Mesendoderm (in vitro differentiated cells): ENCODE data around the gene RUNDC1.

Experiments used
- DNase-seq: peaks from one replicate; pipeline ENCODE4 v3.0.0; 2013
- H2AK5ac ChIP-seq: 2 replicates; pipeline ENCODE4 v1.6.1; 2013; ENCODE audit warnings: low read length, inconsistent platforms
- H2BK120ac ChIP-seq: 2 replicates; pipeline ENCODE4 v1.6.1; 2013; ENCODE audit warnings: low read depth, mild to moderate bottlenecking, low read length, moderate library complexity, mixed read lengths
- H2BK15ac ChIP-seq: replicated peaks from 2 replicates; pipeline ENCODE4 v1.6.1; 2013; ENCODE audit warnings: low read depth, mild to moderate bottlenecking, moderate library complexity
- H2BK5ac ChIP-seq: 2 replicates; pipeline ENCODE4 v1.6.1; 2013; ENCODE audit warnings: low read length, inconsistent platforms
- H3K18ac ChIP-seq: 2 replicates; pipeline ENCODE4 v1.6.1; 2013; ENCODE audit warnings: mild to moderate bottlenecking, low read length, mixed read lengths
- H3K23ac ChIP-seq: one replicate; pipeline ENCODE4 v1.6.1; 2013; ENCODE audit warnings: low read length
- H3K27ac ChIP-seq: 2 replicates; pipeline ENCODE4 v1.5.1; 2013; ENCODE audit warnings: low read depth, mild to moderate bottlenecking, inconsistent platforms, low read length, moderate library complexity
- H3K27me3 ChIP-seq: 2 replicates; pipeline ENCODE4 v1.6.1; 2013; ENCODE audit warnings: low read length, control low read depth, mild to moderate bottlenecking, inconsistent platforms; ENCODE audit not compliant: insufficient read depth, poor library complexity
- H3K36me3 ChIP-seq: 2 replicates; pipeline ENCODE4 v1.6.1; 2013; ENCODE audit warnings: low read length, inconsistent platforms; ENCODE audit not compliant: control insufficient read depth, insufficient read depth
- H3K4ac ChIP-seq: one replicate; pipeline ENCODE4 v1.6.1; 2013; ENCODE audit warnings: low read depth, mild to moderate bottlenecking, low read length, moderate library complexity
- H3K4me1 ChIP-seq: 2 replicates; pipeline ENCODE4 v1.6.1; 2013; ENCODE audit warnings: low read depth, low read length, inconsistent platforms; ENCODE audit not compliant: control insufficient read depth
- H3K4me2 ChIP-seq: 2 replicates; pipeline ENCODE4 v1.6.1; 2013; ENCODE audit warnings: low read length
- H3K4me3 ChIP-seq: 2 replicates; pipeline ENCODE4 v1.5.1; 2013; ENCODE audit warnings: mild to moderate bottlenecking, low read length
- H3K56ac ChIP-seq: one replicate; pipeline ENCODE4 v1.6.1; 2013; ENCODE audit warnings: low read length
- H3K79me1 ChIP-seq: 2 replicates; pipeline ENCODE4 v1.6.1; 2013; ENCODE audit warnings: low read length, inconsistent platforms
- H3K79me2 ChIP-seq: 2 replicates; pipeline ENCODE4 v1.6.1; 2013; ENCODE audit warnings: mild to moderate bottlenecking, low read length; ENCODE audit not compliant: control insufficient read depth, insufficient read depth
- H3K9ac ChIP-seq: 2 replicates; pipeline ENCODE4 v1.6.1; 2013; ENCODE audit warnings: low read length, inconsistent platforms
- H4K5ac ChIP-seq: one replicate; pipeline ENCODE4 v1.6.1; 2013; ENCODE audit warnings: low read length
- H4K8ac ChIP-seq: one replicate; pipeline ENCODE4 v1.6.1; 2013; ENCODE audit warnings: low read depth, mild to moderate bottlenecking, control low read depth, low read length, moderate library complexity
- WGBS: extraction: QIAGEN DNeasy Blood & Tissue Kit; methylation state at CpG from one replicate; pipeline ENCODE4 v1.1.7; 2013; ENCODE audit warnings: low lambda C conversion rate, missing lambda C conversion rate; ENCODE audit not compliant: insufficient coverage; ENCODE audit errors: extremely low coverage; 5-methylcytosine and 5-hydroxymethylcytosine counted together

The RUNDC1 gene

GRCh38 chr17:42953669-42954068 lies 26.7 kb upstream of the RUNDC1 start:
- no peak overlapping the region for H2AK5ac ChIP-seq
- no peaks in the 10 kb centered on the region for H3K79me1 ChIP-seq
- H4K5ac ChIP-seq: no peak overlapping the region
- no peak overlapping the region for H2BK15ac ChIP-seq
- no peak overlapping the region for H3K4ac ChIP-seq
- no peak for DNase-seq
- H3K27ac ChIP-seq: no peak overlapping the region
- H3K4me2 ChIP-seq: no peak overlapping the region
- WGBS: no CpG with 5 or more reads among the region's 1 CpG
- H3K79me2 ChIP-seq: no peaks in the 10 kb centered on the region
- H2BK5ac ChIP-seq: no peak overlapping the region
- H3K9ac ChIP-seq: no peak overlapping the region
- H3K4me1 ChIP-seq: no peaks in the 10 kb centered on the region
- peaks cover 16% of the 10 kb centered on the region for H3K36me3 ChIP-seq
- no peaks in the 10 kb centered on the region for H3K27me3 ChIP-seq
- no peak overlapping the region for H3K56ac ChIP-seq
- no peak overlapping the region for H3K23ac ChIP-seq
- H3K18ac ChIP-seq: no peak overlapping the region
- no peak overlapping the region for H3K4me3 ChIP-seq
- H4K8ac ChIP-seq: no peak overlapping the region
- no peak overlapping the region for H2BK120ac ChIP-seq

GRCh38 chr17:42964161-42964932 lies 16.0 kb upstream of the RUNDC1 start, which contains the start of gene AARSD1:
Gene AARSD1, minus strand, starts transcription at chr17:42964454. Its CDS starts 14 bp downstream, at chr17:42964440.
- H3K4me1 ChIP-seq: peaks cover 2% of the 10 kb centered on the region
- no CpG with 5 or more reads among the region's 43 CpGs for WGBS
- H3K36me3 ChIP-seq: peaks cover 4% of the 10 kb centered on the region
- peak within 1 kb of the TSS; percentile 95 for H3K4me3 ChIP-seq
- H3K56ac ChIP-seq: peak within 1 kb of the TSS; percentile 96
- H4K8ac ChIP-seq: no peak within 1 kb of the TSS
- peak within 1 kb of the TSS; percentile 94 for H3K9ac ChIP-seq
- H3K23ac ChIP-seq: no peak within 1 kb of the TSS
- peak; percentile 98 for DNase-seq
- H2AK5ac ChIP-seq: peak within 1 kb of the TSS; percentile 22
- H3K4ac ChIP-seq: peak within 1 kb of the TSS; percentile 57
- peaks cover 7% of the 10 kb centered on the region for H3K79me2 ChIP-seq
- peak within 1 kb of the TSS; percentile 29 for H3K18ac ChIP-seq
- no peak within 1 kb of the TSS for H3K27ac ChIP-seq
- H2BK5ac ChIP-seq: no peak within 1 kb of the TSS
- peak within 1 kb of the TSS; percentile 97 for H3K4me2 ChIP-seq
- H2BK15ac ChIP-seq: no peak within 1 kb of the TSS
- no peak within 1 kb of the TSS for H4K5ac ChIP-seq
- no peaks in the 10 kb centered on the region for H3K27me3 ChIP-seq
- no peak within 1 kb of the TSS for H2BK120ac ChIP-seq
- H3K79me1 ChIP-seq: peaks cover 6% of the 10 kb centered on the region

GRCh38 chr17:42967925-42968324 lies 12.4 kb upstream of the RUNDC1 start:
- peaks cover 2% of the 10 kb centered on the region for H3K4me1 ChIP-seq
- H2BK15ac ChIP-seq: no peak overlapping the region
- H3K79me1 ChIP-seq: peaks cover 6% of the 10 kb centered on the region
- H3K9ac ChIP-seq: no peak overlapping the region
- no peak overlapping the region for H3K4ac ChIP-seq
- H3K27ac ChIP-seq: no peak overlapping the region
- no peak overlapping the region for H3K23ac ChIP-seq
- H4K5ac ChIP-seq: no peak overlapping the region
- H2BK120ac ChIP-seq: no peak overlapping the region
- H2BK5ac ChIP-seq: no peak overlapping the region
- DNase-seq: no peak
- no peak overlapping the region for H3K18ac ChIP-seq
- no peak overlapping the region for H4K8ac ChIP-seq
- no peak overlapping the region for H3K4me2 ChIP-seq
- no peak overlapping the region for H2AK5ac ChIP-seq
- H3K27me3 ChIP-seq: no peaks in the 10 kb centered on the region
- peaks cover 7% of the 10 kb centered on the region for H3K79me2 ChIP-seq
- H3K36me3 ChIP-seq: no peaks in the 10 kb centered on the region
- no CpG with 5 or more reads among the region's 1 CpG for WGBS
- no peak overlapping the region for H3K56ac ChIP-seq
- no peak overlapping the region for H3K4me3 ChIP-seq

- no peak overlapping the region for H4K5ac ChIP-seq
- no peaks in the 10 kb centered on the region for H3K27me3 ChIP-seq
- H3K56ac ChIP-seq: no peak overlapping the region
- H2BK5ac ChIP-seq: no peak overlapping the region
- no peak overlapping the region for H2AK5ac ChIP-seq
- H3K27ac ChIP-seq: no peak overlapping the region
- H3K4me3 ChIP-seq: no peak overlapping the region
- H3K4ac ChIP-seq: no peak overlapping the region
- H3K4me1 ChIP-seq: no peaks in the 10 kb centered on the region
- no CpG with 5 or more reads among the region's 5 CpGs for WGBS
- no peaks in the 10 kb centered on the region for H3K36me3 ChIP-seq
- DNase-seq: no peak
- H3K79me2 ChIP-seq: no peaks in the 10 kb centered on the region
- no peak overlapping the region for H3K9ac ChIP-seq
- H3K4me2 ChIP-seq: no peak overlapping the region
- H2BK15ac ChIP-seq: no peak overlapping the region
- no peaks in the 10 kb centered on the region for H3K79me1 ChIP-seq
- no peak overlapping the region for H4K8ac ChIP-seq
- H3K18ac ChIP-seq: no peak overlapping the region
- H3K23ac ChIP-seq: no peak overlapping the region
- H2BK120ac ChIP-seq: no peak overlapping the region
Measured at GRCh38 chr17:42969001-42969581, 11.3 kb upstream of the RUNDC1 start.

- Histone ChIP-seq H3K79me2 (no peaks in the 10 kb centered on the region), H3K4me3 (no peak overlapping the region), H3K4me1 (no peaks in the 10 kb centered on the region), H3K23ac (no peak overlapping the region), H2BK15ac (no peak overlapping the region), H3K4ac (no peak overlapping the region), H3K9ac (no peak overlapping the region), H4K5ac (no peak overlapping the region), H3K18ac (no peak overlapping the region), H2AK5ac (no peak overlapping the region), H2BK5ac (no peak overlapping the region), H4K8ac (no peak overlapping the region), H3K4me2 (no peak overlapping the region), H3K27ac (no peak overlapping the region), H3K79me1 (no peaks in the 10 kb centered on the region), H3K36me3 (no peaks in the 10 kb centered on the region), H2BK120ac (no peak overlapping the region), H3K56ac (no peak overlapping the region), H3K27me3 (no peaks in the 10 kb centered on the region)
- DNase-seq: no peak
- WGBS: no CpG with 5 or more reads among the region's 5 CpGs
Measured at GRCh38 chr17:42971589-42971988, 8.8 kb upstream of the RUNDC1 start.
